ENCODE measurements around the gene TBC1D13. TPM values are rescaled to one million over a fixed set of nuclear protein-coding genes. Genes with fewer than 3 reads are reported as not detected.
A peak's percentile ranks its signal among the peaks of the same experiment; 100 is the strongest.
"Not testable (repeated sequence)": the region's sequence is repeated elsewhere in the genome, so short reads cannot be mapped to it uniquely, and the experiment has no call there.

Gene TBC1D13
- total RNA-seq, 8 experiments from 2014 or later: 8.7 to 18.9 (median 13.1) TPM

GRCh38 chr9:128770286-128771030 is 16.6 kb upstream of the TBC1D13 start:
- 54 to 94% (median 74%) methylated on average over 2 to 10 of the region's 11 CpGs; no CpG with 5 or more reads in 1 of the 10 experiments for WGBS, 10 experiments
- in situ Hi-C loops (cut with MboI; ENCODE audit: low pct_unique_long_range_greater_than_20kb in 2 of 9, low sequenced_read_pairs in 9 of 9, unreplicated experiment in 9 of 9): no loop called here
- no peak for ATAC-seq (replicated peaks in 6 of 8)
- H3K4me3 ChIP-seq: peak overlapping the region; percentile 60 to 92 (median 77)
- H3K27ac ChIP-seq: no peak overlapping the region
- peaks cover 8 to 12% of the 10 kb centered on the region in 2 donors for H3K4me1 ChIP-seq (replicated peaks in 1 of 2)

GRCh38 chr9:128771094-128771721 is 15.8 kb upstream of the TBC1D13 start:
- 0 to 20% (median 3%) methylated on average over 1 to 7 of the region's 28 CpGs; no CpG with 5 or more reads in 2 of the 10 experiments for WGBS, 10 experiments
- peak in 4 of 8 experiments; percentile 40 to 65 (median 54) for ATAC-seq (replicated peaks in 6 of 8)
- peak overlapping the region; percentile 85 to 86 for H3K27ac ChIP-seq
- H3K4me1 ChIP-seq (replicated peaks in 1 of 2): peaks cover 8 to 12% of the 10 kb centered on the region in 2 donors
- H3K4me3 ChIP-seq: peak overlapping the region; percentile 60 to 92 (median 77)
- in situ Hi-C loops (cut with MboI; ENCODE audit: low pct_unique_long_range_greater_than_20kb in 2 of 9, low sequenced_read_pairs in 9 of 9, unreplicated experiment in 9 of 9): no loop called here

- peak within 1 kb of the TSS; percentile 60 to 92 (median 77) for H3K4me3 ChIP-seq
- peaks cover 8 to 12% of the 10 kb centered on the region in 2 donors for H3K4me1 ChIP-seq (replicated peaks in 1 of 2)
- in situ Hi-C loops (cut with MboI; ENCODE audit: low pct_unique_long_range_greater_than_20kb in 2 of 9, low sequenced_read_pairs in 9 of 9, unreplicated experiment in 9 of 9): no loop called here
- 0 to 22% (median 11%) methylated on average over 3 to 15 of the region's 72 CpGs; no CpG with 5 or more reads in 4 of the 10 experiments for WGBS, 10 experiments
- peak within 1 kb of the TSS; percentile 85 to 86 for H3K27ac ChIP-seq
- ATAC-seq (replicated peaks in 6 of 8): peak; percentile 94 to 97 (median 96)
Measured at GRCh38 chr9:128771745-128772519, 15.1 kb upstream of the TBC1D13 start, which contains the start of gene ZER1. Gene ZER1, minus strand, starts transcription at chr9:128771927. Its CDS starts 16,362 bp downstream, at chr9:128755565.

- Histone ChIP-seq H3K4me3 (no peak overlapping the region), H3K27ac (peak overlapping the region in 1 of 2 donors; percentile 86), H3K4me1 (replicated peaks in 1 of 2) (peaks cover 8 to 12% of the 10 kb centered on the region in 2 donors)
- WGBS, 10 experiments: 76 to 100% (median 100%) methylated on average over 1 to 4 of the region's 5 CpGs; no CpG with 5 or more reads in 1 of the 10 experiments
- no peak for ATAC-seq (replicated peaks in 6 of 8)
- in situ Hi-C loops (cut with MboI; ENCODE audit: low pct_unique_long_range_greater_than_20kb in 2 of 9, low sequenced_read_pairs in 9 of 9, unreplicated experiment in 9 of 9): no loop called here
Measured at GRCh38 chr9:128773049-128773448, 14.0 kb upstream of the TBC1D13 start.

- ATAC-seq (replicated peaks in 6 of 8): no peak
- peaks cover 8 to 12% of the 10 kb centered on the region in 2 donors for H3K4me1 ChIP-seq (replicated peaks in 1 of 2)
- no peak overlapping the region for H3K27ac ChIP-seq
- WGBS, 10 experiments: 7 to 100% (median 92%) methylated on average over 1 of the region's 1 CpG
- H3K4me3 ChIP-seq: no peak overlapping the region
- in situ Hi-C loops (cut with MboI; ENCODE audit: low pct_unique_long_range_greater_than_20kb in 2 of 9, low sequenced_read_pairs in 9 of 9, unreplicated experiment in 9 of 9): no loop called here
Measured at GRCh38 chr9:128774804-128775203, 12.2 kb upstream of the TBC1D13 start.

GRCh38 chr9:128780093-128780492 is 7.0 kb upstream of the TBC1D13 start:
- H3K27ac ChIP-seq; H3K4me3 ChIP-seq; in situ Hi-C loops (cut with MboI; ENCODE audit: low pct_unique_long_range_greater_than_20kb in 2 of 9, low sequenced_read_pairs in 9 of 9, unreplicated experiment in 9 of 9); H3K4me1 ChIP-seq (replicated peaks in 1 of 2); ATAC-seq (replicated peaks in 6 of 8): not testable (repeated sequence)
- WGBS, 10 experiments: no CpG with 5 or more reads among the region's 27 CpGs

- 50 to 83% (median 68%) methylated on average over 1 to 6 of the region's 7 CpGs for WGBS, 10 experiments
- no peak for ATAC-seq (replicated peaks in 6 of 8)
- H3K27ac ChIP-seq: no peak overlapping the region
- no peak overlapping the region for H3K4me3 ChIP-seq
- no peaks in the 10 kb centered on the region for H3K4me1 ChIP-seq (replicated peaks in 1 of 2)
- in situ Hi-C loops (cut with MboI; ENCODE audit: low pct_unique_long_range_greater_than_20kb in 2 of 9, low sequenced_read_pairs in 9 of 9, unreplicated experiment in 9 of 9): no loop called here
Measured at GRCh38 chr9:128781187-128782070, 5.6 kb upstream of the TBC1D13 start.

- ATAC-seq (replicated peaks in 6 of 8): no peak
- WGBS, 10 experiments: 78 to 100% (median 88%) methylated on average over 1 of the region's 1 CpG; no CpG with 5 or more reads in 4 of the 10 experiments
- no peak overlapping the region for H3K4me3 ChIP-seq
- H3K27ac ChIP-seq: no peak overlapping the region
- no peaks in the 10 kb centered on the region for H3K4me1 ChIP-seq (replicated peaks in 1 of 2)
- in situ Hi-C loops (cut with MboI; ENCODE audit: low pct_unique_long_range_greater_than_20kb in 2 of 9, low sequenced_read_pairs in 9 of 9, unreplicated experiment in 9 of 9): no loop called here
Measured at GRCh38 chr9:128782669-128783068, 4.4 kb upstream of the TBC1D13 start.

GRCh38 chr9:128785427-128785826 is 1.6 kb upstream of the TBC1D13 start:
- ATAC-seq (replicated peaks in 6 of 8): no peak
- no peak overlapping the region for H3K27ac ChIP-seq
- H3K4me1 ChIP-seq (replicated peaks in 1 of 2): peaks cover 5 to 6% of the 10 kb centered on the region in 2 donors
- WGBS, 10 experiments: 70 to 100% (median 92%) methylated on average over 1 to 5 of the region's 6 CpGs; no CpG with 5 or more reads in 1 of the 10 experiments
- no peak overlapping the region for H3K4me3 ChIP-seq
- in situ Hi-C loops (cut with MboI; ENCODE audit: low pct_unique_long_range_greater_than_20kb in 2 of 9, low sequenced_read_pairs in 9 of 9, unreplicated experiment in 9 of 9): no loop called here

GRCh38 chr9:128787659-128788058 is 606 bp downstream of the TBC1D13 start:
- H3K27ac ChIP-seq: peak overlapping the region in 1 of 2 donors; percentile 66

GRCh38 chr9:128788445-128788844 is 1.4 kb downstream of the TBC1D13 start:
- Histone ChIP-seq H3K4me1 (replicated peaks in 1 of 2) (peaks cover 5 to 6% of the 10 kb centered on the region in 2 donors), H3K27ac (no peak overlapping the region), H3K4me3 (peak overlapping the region in 3 of 5 donors; percentile 60 to 94 (median 73))
- WGBS, 10 experiments: 20% methylated on average over 1 of the region's 1 CpG; no CpG with 5 or more reads in 9 of the 10 experiments
- in situ Hi-C loops (cut with MboI; ENCODE audit: low pct_unique_long_range_greater_than_20kb in 2 of 9, low sequenced_read_pairs in 9 of 9, unreplicated experiment in 9 of 9): no loop called here
- ATAC-seq (replicated peaks in 6 of 8): no peak

More at GRCh38 chr9:128787659-128788058, 606 bp downstream of the TBC1D13 start:
- WGBS, 10 experiments: 6 to 10% (median 7%) methylated on average over 2 to 4 of the region's 7 CpGs; no CpG with 5 or more reads in 5 of the 10 experiments
- Histone ChIP-seq H3K4me1 (replicated peaks in 1 of 2) (peaks cover 5 to 6% of the 10 kb centered on the region in 2 donors), H3K4me3 (peak overlapping the region; percentile 60 to 94 (median 74))
- ATAC-seq (replicated peaks in 6 of 8): peak in 2 of 8 experiments; percentile 9 to 13
- in situ Hi-C loops (cut with MboI; ENCODE audit: low pct_unique_long_range_greater_than_20kb in 2 of 9, low sequenced_read_pairs in 9 of 9, unreplicated experiment in 9 of 9): no loop called here

GRCh38 chr9:128790536-128790935 is 3.5 kb downstream of the TBC1D13 start:
- 89 to 92% (median 90%) methylated on average over 2 to 3 of the region's 4 CpGs; no CpG with 5 or more reads in 7 of the 10 experiments for WGBS, 10 experiments
- H3K4me1 ChIP-seq (replicated peaks in 1 of 2): peaks cover 5 to 6% of the 10 kb centered on the region in 2 donors

More at GRCh38 chr9:128790536-128790935, 3.5 kb downstream of the TBC1D13 start:
- Histone ChIP-seq H3K27ac (no peak overlapping the region), H3K4me3 (no peak overlapping the region)
- in situ Hi-C loops (cut with MboI; ENCODE audit: low pct_unique_long_range_greater_than_20kb in 2 of 9, low sequenced_read_pairs in 9 of 9, unreplicated experiment in 9 of 9): no loop called here
- ATAC-seq (replicated peaks in 6 of 8): no peak
